Measurements from ENCODE around the gene ITGB7.

Gene ITGB7, protein sequence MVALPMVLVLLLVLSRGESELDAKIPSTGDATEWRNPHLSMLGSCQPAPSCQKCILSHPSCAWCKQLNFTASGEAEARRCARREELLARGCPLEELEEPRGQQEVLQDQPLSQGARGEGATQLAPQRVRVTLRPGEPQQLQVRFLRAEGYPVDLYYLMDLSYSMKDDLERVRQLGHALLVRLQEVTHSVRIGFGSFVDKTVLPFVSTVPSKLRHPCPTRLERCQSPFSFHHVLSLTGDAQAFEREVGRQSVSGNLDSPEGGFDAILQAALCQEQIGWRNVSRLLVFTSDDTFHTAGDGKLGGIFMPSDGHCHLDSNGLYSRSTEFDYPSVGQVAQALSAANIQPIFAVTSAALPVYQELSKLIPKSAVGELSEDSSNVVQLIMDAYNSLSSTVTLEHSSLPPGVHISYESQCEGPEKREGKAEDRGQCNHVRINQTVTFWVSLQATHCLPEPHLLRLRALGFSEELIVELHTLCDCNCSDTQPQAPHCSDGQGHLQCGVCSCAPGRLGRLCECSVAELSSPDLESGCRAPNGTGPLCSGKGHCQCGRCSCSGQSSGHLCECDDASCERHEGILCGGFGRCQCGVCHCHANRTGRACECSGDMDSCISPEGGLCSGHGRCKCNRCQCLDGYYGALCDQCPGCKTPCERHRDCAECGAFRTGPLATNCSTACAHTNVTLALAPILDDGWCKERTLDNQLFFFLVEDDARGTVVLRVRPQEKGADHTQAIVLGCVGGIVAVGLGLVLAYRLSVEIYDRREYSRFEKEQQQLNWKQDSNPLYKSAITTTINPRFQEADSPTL

GRCh38 chr12:53207042-53207441 lies at the start of gene ITGB7:
Gene ITGB7 (minus strand): TSS chr12:53207251. CDS start chr12:53200443, 6,808 bp downstream.
- DNase-seq, result peak; percentile 79

DNA sequence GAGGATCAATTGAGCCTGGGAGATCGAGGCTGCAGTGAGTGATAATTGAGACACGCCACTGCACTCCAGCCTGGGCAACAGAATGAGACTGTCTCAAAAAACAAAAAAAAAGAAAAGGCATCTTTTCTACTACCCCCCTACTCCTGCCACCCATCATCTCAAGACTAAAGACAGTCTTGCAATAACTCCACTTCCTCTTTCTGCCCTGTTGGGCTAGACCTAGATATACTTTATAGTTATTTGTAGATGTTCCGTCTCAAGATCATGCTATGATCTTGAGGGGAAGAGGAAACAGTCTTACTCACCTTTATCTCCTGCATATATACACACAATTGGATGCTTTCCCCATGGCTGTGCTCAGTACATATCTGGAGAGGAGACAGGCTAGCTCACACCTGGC lies 48.9 kb upstream of the ITGB7 start:
- DNase-seq, result no peak

- no peak for DNase-seq
Measured at GRCh38 chr12:53254816-53255545, 47.9 kb upstream of the ITGB7 start.

GRCh38 chr12:53253298-53253697 lies 46.2 kb upstream of the ITGB7 start:
- DNase-seq, result no peak

- DNase-seq, result no peak
Measured at GRCh38 chr12:53252349-53252916, 45.4 kb upstream of the ITGB7 start.

DNA sequence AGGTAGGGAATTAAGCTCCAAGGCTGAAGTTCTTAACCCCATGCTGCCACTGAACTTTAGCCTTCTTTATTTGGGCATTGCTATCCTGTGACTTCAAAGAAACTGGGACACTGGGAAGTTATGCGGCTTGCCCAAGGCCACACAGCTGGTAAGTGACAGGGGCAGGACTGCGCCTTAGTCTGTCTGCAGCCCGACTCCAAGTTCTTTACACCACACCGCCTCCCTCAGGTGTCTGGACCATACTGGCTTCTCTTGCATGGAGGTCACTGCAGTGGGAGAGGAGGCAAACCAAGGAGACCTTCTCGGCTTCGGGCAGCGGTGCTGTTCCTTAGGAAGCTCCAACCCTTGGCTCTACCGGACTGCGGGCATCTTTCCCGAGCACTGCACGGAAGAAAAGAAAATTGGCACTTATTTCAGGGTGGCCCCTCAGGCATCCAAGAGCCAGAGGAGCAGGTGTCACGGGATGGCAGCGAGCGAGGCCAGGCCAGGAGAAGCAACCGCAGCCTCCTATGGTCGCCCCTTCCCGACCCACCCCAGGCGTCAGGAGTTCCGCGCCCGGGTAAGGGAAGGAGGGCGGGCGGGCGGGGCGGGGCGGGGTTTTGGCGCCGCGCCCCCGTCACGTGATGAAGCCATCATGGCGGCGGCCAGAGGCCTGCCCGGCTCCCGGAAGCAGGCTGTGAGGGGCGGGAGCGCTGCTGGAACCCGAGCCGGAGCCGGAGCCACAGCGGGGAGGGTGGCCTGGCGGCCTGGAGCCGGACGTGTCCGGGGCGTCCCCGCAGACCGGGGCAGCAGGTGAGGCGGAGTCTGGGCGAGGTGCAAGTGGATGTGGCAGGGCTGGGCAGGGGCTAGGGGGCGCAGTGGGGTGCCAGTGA lies 44.7 kb upstream of the ITGB7 start:
- peak; percentile 73 for DNase-seq

- no peak for DNase-seq
Measured at GRCh38 chr12:53245286-53245685, 38.2 kb upstream of the ITGB7 start.

DNA sequence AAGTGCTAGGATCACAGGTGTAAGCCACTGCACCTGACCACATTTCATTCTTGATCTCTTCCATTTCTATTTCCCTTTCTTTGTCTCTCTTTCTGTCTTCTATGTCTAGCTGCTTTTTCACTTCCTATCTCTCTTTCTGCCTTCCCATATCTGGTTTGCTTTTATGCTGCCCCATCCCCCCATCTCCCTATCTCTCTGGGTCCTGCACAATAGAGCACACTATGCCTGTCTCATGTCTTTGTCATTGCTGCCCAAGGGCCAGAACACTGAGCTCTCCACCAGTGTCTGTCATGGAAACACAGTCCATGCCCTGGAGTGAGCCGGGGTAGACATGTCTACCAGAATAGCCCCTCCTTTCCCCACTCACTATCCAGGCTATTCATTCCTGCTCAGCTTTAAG lies 37.3 kb upstream of the ITGB7 start:
- DNase-seq, result no peak

DNA sequence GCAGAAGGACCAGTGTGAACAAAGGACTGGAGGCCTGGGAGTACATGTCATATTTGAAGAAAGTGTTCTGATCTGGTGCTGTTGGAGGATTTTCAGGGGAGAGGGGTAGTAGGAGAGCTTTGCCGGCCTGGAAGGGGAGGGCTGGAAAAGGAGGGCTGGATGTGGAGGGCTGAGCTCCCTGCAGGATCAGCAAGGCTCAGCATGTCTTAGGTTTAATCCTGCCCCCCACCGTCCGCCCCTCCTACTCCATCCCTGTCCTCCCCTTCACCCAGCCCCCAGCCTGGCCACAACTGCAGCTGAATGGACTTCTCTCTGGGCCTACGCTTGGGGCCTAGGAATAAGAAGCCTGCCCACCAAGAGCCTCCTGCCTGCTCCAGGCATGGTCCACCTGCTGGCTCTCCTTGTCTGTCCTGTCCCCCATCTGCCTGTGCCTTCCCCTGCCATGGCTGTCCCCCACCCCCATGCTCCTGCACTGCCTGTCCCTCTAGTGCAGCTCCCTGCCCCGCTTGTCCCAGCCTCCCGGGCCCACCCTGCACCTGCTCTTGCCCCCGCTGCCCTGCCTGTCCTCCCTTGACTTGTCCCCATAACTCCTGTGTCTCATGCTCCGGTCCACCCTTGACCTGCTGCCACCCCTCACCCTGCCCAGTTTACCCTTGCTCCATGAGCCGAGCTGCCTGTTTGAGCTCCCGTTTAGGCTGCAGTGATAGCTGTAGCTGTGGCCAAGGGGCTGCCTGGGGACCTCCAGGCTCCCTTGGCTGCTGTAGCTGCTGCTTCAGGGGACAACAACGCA lies 34.8 kb upstream of the ITGB7 start:
- no peak for DNase-seq

GRCh38 chr12:53239643-53240258 lies 32.7 kb upstream of the ITGB7 start:
- DNase-seq, result no peak

DNA sequence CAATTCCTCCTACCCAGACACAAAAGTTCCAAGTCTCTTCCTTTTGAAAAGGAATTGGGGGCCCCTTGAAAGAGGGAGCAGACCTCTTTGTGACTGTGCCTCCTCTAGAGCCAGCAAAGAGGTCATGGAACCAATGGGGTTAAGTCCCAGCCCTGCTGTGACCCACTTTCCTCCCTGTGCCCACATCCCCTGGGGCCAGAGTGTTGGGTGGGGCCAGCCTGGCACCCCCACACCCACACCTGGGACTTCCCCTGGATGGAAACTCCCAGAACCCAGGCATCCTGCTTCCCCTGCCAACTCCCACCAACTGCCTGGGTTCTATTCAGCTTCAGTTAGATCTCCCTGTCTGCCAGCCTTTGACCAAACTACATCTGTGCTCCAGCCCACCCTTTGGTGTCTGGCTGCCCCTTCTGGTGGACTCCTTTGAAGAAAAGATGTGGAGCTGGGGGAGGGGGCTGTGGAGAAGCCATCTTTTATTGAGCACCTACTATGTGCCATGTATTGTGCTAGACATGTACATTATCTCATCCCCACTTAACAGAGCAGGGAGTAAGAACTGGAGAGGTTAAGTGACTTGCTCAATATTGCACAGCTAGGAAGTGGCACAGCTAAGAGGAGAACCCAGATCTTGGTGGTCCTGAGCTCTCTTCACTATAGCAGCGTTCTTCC lies 29.5 kb upstream of the ITGB7 start:
- DNase-seq, result peak; percentile 80

DNA sequence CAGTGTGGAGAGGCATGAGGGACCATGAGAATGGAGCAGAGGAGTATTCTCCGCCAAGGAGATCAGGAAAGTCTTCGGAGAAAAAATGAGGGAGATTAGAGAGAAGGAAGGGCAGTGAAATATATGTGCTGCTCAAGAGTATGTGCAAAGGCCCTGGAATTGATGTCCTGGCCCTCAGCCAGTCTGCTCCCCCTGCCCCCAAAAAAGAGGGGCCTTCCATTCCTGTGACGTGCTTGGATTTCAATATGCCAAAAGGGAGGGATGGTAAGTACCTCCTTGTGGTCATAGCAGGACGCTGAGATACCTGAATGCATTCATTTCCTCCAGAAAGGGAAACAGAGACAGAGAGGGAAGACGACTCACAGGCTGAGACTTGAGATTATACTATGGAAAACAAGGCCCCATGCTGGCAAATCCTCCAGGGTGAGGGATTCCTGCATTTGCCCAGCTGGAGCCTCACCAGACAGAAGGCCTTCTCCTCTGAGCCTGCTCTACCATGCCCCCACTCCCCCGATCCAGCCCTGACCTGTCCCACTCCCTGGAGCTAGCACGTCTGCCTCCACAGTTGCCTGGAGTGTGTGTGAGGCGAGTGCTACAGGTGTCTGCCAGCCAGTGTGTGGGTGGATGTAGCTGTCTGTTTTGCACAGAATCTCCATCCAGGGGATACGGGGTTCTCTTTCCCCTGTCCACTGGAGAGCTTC lies 28.8 kb upstream of the ITGB7 start:
- DNase-seq, result no peak

DNA sequence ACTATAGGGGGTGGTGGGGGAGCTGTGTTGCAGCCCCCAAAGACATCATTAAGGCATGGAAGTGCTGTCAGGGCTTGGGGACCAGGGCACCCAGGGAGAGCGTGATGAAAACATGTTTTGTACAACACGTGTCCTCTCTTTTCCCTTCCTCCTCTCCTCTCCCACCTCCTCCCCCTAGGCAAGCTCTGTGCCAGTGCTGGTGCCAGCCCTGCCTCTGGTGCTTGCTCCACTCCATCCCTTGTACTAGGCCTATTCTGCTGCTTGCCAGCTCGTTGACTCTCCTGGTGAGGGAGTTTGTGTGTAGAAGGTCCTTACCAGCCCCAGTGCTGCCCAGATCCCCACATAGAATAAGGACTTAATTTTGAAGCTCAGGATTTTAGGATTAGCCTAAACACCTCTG lies 28.1 kb upstream of the ITGB7 start:
- no peak for DNase-seq

DNA sequence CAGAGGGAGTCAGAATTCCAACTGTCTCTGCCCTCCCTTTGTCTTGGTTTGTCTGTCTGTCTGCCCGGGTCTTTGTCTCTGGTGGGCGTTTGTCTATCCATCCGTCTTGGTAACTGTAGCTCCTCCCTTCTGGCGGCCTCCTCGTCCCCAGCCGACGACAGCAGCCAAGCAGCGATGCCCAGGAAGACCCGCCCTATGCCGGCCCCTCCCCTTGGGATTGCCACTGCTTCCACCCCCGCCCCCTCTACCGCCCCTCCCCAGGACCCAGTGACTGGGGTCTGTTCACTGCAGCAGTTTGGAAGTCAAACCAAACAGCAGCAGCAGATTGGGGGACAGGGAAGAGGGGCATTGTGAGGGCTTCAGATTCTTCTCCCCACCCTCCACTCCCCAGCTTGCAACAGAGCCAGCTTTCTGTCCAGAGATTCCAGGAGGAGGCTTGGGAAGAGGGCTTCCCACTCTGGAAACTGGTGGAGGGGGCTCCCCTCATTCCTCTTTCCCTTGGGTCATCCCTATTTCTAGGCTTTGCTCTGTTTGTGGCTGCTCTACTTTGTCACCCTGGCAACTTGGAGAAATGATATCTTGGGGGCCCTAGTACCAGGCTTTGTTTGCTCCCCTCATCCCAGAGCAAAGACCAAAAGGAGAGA lies 27.3 kb upstream of the ITGB7 start:
- no peak for DNase-seq

GRCh38 chr12:53233671-53234121 lies 26.6 kb upstream of the ITGB7 start:
- no peak for DNase-seq

GRCh38 chr12:53232646-53233461 lies 25.8 kb upstream of the ITGB7 start:
- peak; percentile 61 for DNase-seq

DNA sequence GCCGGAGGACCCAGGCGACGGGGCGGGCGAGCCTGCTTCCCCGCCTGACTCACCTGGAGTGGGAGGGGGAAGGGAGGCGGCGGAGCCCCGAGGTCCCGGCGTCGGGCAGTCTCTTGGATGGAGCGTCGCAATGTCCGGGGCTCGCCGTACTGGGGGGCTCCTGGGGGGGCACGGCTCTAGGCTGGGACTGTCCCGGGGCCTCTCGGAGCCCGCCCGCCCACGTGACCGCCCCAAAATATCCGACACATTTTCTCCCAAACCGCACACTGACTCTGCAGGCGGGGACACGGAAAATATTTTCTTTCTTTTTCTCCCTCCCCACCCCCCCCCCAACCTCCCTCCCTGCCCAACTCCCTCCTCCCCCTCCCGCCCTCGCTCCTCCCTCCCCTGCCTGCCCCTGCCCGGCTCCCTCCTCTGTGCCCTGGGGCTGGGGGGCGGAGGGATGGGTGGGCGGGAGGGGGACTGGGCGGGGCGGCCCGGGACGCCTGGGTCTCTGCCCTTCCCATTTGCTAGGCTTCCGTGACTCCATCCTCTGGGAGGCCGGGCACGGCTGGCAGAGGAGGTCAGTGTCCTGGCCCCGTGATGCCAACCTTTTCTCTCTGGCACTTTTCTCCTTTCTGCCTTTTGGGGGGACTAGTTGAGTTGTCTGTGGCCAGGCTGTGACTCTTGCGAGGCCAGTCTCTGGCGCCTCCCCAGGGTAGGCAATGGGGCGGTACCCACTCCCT lies 25.0 kb upstream of the ITGB7 start, which contains the start of gene RARG:
RARG (minus strand) TSS at position 289 of the 725 bp plus-strand sequence. CDS start 4,664 bp downstream, outside the sequence.
- peak; percentile 77 for DNase-seq

Data from CD4-positive, alpha-beta T cell treated with Interleukin-12 subunit alpha and Interleukin-12 subunit beta, for 1 hour (primary cell).